DMS53 treated with DMSO at 0.1 percent for 48 hours (cell line): ENCODE data around the gene RAC3.

Experiments used
- DNase-seq: peaks from one replicate; lab custom pipeline; 2025; ENCODE audit not compliant: unreplicated experiment; lab: John Stamatoyannopoulos, UW

Gene RAC3

GRCh38 chr17:82054351-82055022 is 23.0 kb downstream of the RAC3 start:
- no peak for DNase-seq

- DNase-seq = no peak
These were observed 23.8 kb downstream of the RAC3 start for GRCh38 chr17:82055023-82055964.

DNA sequence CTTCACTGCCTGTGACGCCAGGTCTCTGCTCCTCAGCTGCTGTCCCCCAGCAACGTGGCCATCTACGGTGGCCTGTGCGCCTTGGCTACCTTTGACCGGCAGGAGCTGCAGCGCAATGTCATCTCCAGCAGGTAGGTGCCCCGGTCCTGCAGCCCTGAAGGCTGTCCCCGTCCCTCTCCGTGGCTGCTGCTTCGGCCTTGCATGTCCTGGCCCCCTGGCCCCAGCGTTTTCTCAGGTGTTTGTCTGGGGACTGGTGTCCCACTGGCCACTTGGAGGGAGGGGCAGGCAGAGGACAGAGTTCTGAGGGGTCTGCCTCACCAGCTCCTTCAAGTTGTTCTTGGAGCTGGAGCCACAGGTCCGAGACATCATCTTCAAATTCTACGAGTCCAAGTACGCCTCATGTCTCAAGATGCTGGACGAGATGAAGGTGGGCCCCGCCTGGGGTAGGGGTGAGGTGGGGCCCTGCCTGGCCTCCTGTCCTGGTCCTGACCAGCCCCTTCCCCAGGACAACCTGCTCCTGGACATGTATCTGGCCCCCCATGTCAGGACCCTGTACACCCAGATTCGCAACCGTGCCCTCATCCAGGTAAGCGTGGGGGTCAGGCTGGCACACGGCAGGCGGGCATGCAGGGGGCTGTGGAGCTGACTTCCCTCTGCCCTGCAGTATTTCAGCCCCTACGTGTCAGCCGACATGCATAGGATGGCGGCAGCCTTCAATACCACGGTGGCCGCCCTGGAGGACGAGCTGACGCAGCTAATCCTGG is 24.7 kb downstream of the RAC3 start:
- DNase-seq = no peak

GRCh38 chr17:82056729-82057621 is 25.5 kb downstream of the RAC3 start:
- no peak for DNase-seq

DNA sequence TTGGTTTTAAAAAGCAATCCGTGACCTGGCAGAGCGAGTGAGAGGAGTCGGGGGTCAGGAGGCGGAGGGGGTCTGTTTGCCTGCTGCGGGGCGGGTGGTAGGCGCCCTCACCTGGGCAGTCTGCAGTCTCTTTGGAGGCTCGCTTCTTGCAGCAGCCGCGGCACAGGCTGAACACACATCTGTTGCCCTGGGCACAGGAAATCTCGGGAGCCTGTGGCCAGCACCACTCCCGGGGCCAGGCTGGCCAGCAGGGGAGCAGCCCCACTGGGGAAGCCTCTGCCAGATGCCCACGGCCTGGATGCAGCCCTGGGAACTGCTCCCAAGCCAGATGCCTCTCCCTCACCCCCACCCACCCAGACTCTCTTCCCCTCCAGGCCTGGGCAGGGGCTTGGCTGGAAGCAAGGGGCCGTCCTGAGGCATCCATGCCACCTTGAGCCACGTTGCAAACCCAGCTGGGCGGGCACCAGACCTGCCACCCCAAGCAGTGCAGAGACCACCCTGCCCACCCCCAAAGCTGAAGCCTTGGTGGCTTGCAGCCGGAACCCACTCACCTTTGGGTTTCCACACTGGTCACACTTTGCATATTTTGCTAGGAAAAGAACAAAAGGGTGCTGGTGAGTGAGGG is 26.9 kb downstream of the RAC3 start:
- DNase-seq = no peak

- no peak for DNase-seq
These were observed 27.4 kb downstream of the RAC3 start for GRCh38 chr17:82058855-82059249.

DNA sequence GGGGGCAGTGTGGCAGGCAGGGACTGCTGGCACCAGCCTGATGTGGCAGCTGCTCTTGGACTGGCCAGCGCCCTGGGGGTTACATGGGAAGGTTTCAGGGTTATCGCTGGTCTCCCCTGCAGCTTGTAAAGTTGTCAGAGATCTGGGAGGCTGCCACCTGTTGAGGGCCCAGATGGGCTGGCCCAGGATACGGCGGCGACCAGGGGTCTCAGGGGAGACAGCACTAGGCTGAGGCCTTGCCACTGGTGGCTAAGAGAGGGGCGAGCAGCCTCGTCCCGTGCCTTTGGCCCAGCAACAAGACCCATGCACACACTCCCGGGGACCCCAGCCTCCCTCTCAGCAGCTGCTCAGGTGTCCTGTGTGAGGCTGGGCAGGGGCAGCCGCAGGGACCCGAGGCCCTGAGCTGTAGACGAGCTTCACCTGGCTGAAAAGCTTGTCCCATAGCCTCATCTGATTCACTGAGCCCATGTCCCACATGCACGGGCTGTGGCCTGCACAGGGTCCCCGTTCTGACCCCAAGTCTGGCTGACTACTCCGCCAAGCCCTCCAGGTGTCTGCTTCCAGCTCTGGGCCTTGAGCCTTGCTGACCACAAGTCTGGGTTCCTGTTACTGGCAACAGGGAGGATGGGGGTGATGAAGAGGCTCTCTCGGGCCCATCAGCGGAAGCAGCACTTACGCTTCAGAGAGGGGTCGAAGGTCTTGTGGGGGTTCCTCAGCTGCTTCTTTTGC is 28.0 kb downstream of the RAC3 start:
- DNase-seq = no peak

- DNase-seq = no peak
These were observed 28.5 kb downstream of the RAC3 start for GRCh38 chr17:82060001-82060380.

GRCh38 chr17:82060614-82061013 is 29.1 kb downstream of the RAC3 start:
- no peak for DNase-seq

- DNase-seq = no peak
These were observed 29.8 kb downstream of the RAC3 start for GRCh38 chr17:82061047-82061925.

GRCh38 chr17:82062076-82062983 is 30.9 kb downstream of the RAC3 start:
- no peak for DNase-seq

DNA sequence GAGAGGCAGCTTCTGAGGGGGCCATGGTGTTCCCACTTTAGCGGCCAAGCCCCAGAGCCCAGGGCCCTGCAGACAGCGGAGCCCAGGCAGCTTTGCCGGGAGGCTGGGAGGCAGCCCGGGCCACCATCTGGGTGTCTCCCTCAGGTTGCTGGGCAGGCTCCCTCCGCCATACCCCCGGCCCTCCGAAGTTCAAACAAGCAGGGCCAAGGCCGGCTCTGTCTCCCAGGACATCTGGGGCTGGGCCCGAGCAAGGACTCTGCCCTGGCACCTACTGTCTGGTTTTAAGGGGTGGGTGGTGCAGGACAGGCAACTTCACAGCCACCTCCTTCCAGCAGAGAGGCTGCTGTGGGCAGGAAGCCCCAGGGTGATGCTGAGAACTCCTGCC is 31.5 kb downstream of the RAC3 start:
- no peak for DNase-seq

DNA sequence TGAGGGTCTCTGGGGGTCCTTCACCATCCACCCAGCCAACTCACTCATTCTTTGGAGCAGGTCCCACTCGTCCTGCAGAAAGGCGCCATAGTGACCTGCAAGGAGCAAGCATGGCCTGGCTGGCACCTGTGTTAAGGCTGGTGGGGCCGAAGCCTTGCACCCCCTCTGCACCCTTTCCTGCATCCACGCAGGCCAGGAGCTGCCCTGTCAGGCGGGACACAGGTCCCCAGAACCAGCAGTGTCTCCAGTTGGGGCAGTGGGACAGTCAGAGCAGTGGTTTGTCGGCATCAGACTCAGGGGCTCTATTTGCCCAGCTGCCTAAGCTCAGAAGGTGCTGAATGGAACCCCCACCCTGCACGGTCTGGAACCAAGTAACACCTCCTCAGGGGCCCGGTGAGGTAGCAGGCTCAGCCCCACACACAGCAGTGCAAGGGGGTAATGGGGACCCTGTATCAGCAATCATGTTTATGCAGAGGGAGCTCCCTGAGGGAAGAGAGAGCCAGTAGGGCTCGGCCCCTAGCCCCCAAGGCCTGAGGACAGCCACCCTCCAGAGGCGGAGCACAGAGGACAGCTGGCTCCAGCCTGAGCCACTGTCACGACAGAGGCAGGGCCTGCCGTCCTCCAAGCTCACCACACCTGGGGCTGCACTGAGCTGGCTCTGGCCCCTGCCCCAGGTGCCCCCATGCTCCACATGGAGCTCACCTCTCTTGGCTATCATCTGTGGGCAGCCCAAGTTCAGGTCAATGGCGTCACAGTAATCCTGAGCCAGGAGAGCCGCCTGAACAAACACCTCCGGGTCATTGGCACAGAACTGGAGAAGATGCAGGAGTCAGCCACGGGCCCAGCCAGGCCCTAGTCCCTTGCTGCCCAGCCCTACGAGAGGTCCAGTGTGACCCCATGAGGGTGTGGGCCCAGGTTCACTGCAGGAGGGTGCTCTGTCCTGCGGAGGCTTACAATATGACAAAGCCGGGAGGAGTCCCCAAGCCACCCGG is 32.2 kb downstream of the RAC3 start:
- no peak for DNase-seq

- peak; percentile 42 for DNase-seq
These were observed 33.1 kb downstream of the RAC3 start for GRCh38 chr17:82064433-82065192.

DNA sequence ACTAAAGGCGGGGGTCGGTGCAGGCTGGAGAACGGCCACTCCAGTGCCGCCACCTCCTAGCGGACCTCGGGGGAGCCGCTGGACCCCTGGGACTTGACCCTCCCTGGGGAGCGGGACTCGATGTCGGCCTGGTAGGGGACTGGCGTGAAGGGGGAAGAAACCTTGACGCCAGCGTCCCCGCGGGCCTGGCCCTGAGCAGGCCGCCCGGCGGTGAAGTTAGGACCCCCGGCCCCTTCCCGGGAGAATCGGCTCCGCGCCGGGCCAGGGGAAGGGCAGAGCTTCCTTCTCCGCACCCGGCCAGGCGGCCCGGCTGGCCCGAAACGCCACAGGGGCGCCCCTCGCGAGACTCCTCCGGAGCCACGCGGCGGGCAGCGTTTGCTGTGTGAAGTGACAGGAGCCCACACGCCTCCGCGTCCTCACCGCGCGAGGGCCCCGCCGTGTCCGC is 33.7 kb downstream of the RAC3 start:
- no peak for DNase-seq
